K562 (cell line): ENCODE data around the gene UBR4. TPM values are rescaled to one million over a fixed set of nuclear protein-coding genes. Genes with fewer than 3 reads are reported as not detected.

Experiments used
- BHLHE40 ChIP-seq: IDR thresholded peaks from 2 replicates; pipeline ENCODE4 v1.6.1; 2011; ENCODE audit warnings: low read length, improper control_type of control experiment
- BRF2 ChIP-seq: IDR thresholded peaks from 3 replicates; pipeline ENCODE4 v1.6.1; 2011; ENCODE audit warnings: borderline replicate concordance, mild to moderate bottlenecking; ENCODE audit not compliant: insufficient read length, insufficient read depth
- CREB3 ChIP-seq: fragments of 450-650 bp; conservative IDR thresholded peaks from 2 replicates; pipeline ENCODE4 v1.6.1; 2016; ENCODE audit warnings: missing genetic modification characterization, low read depth, mild to moderate bottlenecking, missing compliant biosample characterization, moderate library complexity
- EGR1 ChIP-seq: fragments of 450-650 bp; conservative IDR thresholded peaks from 2 replicates; pipeline ENCODE4 v1.6.1; 2017; ENCODE audit warnings: mild to moderate bottlenecking
- FUS ChIP-seq: fragments of 200-400 bp; formaldehyde crosslinking; optimal IDR thresholded peaks from 2 replicates; pipeline ENCODE3; 2017; ENCODE audit warnings: low read depth, low read length
- NRF1 ChIP-seq, 2 experiments: fragments of 450-650 bp; IDR thresholded peaks in 1 of 2; conservative IDR thresholded peaks in 1 of 2; 2 replicates each; pipeline ENCODE4 v1.6.1; 2014; ENCODE audit warnings: mild to moderate bottlenecking in 2 of 2
- RB1 ChIP-seq: fragments of 450-650 bp; IDR thresholded peaks from 2 replicates; pipeline ENCODE4 v1.6.1; 2017; ENCODE audit warnings: low read depth, mild to moderate bottlenecking
- SRSF7 ChIP-seq: fragments of 200-400 bp; formaldehyde crosslinking; optimal IDR thresholded peaks from 2 replicates; pipeline ENCODE3; 2017; ENCODE audit warnings: mild to moderate bottlenecking, low read depth, low read length
- ZNF124 ChIP-seq: sonication (generic); formaldehyde crosslinking; IDR thresholded peaks from 2 replicates; pipeline ENCODE4 v1.8.1; 2022; ENCODE audit warnings: missing genetic modification reagents
- ZNF184 ChIP-seq: sonication (generic); formaldehyde crosslinking; IDR thresholded peaks from 2 replicates; pipeline ENCODE4 v1.5.0; 2020; ENCODE audit warnings: missing genetic modification reagents
- ZNF431 ChIP-seq: sonication (generic); formaldehyde crosslinking; IDR thresholded peaks from 2 replicates; pipeline ENCODE4 v1.8.0; 2022; ENCODE audit warnings: mild to moderate bottlenecking, missing genetic modification reagents
- ZNF785 ChIP-seq: fragments of 250-450 bp; sonication (Bioruptor Pico); IDR thresholded peaks from 2 replicates; pipeline ENCODE4 v1.4.0; 2020; ENCODE audit warnings: mild to moderate bottlenecking
- polyA plus RNA-seq, 8 experiments: library from polyadenylated mRNA; depleted of rRNA in 4 of 8; stranded (reverse) in 5 of 8; unstranded in 3 of 8; fragments of >200 nt; fragmentation: Nextera tagmentation in 2 of 8; fragmentation: Illumina TruSeq in 1 of 8; extraction: Ambion mirVana in 2 of 8; extraction: Trizol in 1 of 8; gene quantifications; 2 replicates each; pipeline versions ENCODE4 v1.2.1 to v1.2.3, GENCODE V29; 2011 to 2014; ENCODE audit warnings: inconsistent platforms in 1 of 8, missing spikeins in 1 of 8
- total RNA-seq, 7 experiments: library from RNA; depleted of rRNA in 6 of 7; stranded (reverse); fragments of >200 nt in 6 of 7; fragmentation: Illumina TruSeq in 2 of 7; extraction: Trizol in 2 of 7; gene quantifications; 2 replicates each; pipeline versions ENCODE4 v1.2.1 to v1.2.3, GENCODE V29; 2011 to 2021; ENCODE audit warnings: low replicate concordance in 1 of 7
- TF ChIP-seq, protein P1 (sequence below): fragments of 200-400 bp; formaldehyde crosslinking; IDR thresholded peaks from 2 replicates; pipeline ENCODE4 v1.6.1; 2017; ENCODE audit warnings: mild to moderate bottlenecking, low read depth, low read length, moderate library complexity
- TF ChIP-seq, protein P2 (sequence below): sonication (generic); formaldehyde crosslinking; IDR thresholded peaks from 2 replicates; pipeline ENCODE4 v1.8.1; 2023; ENCODE audit warnings: mild to moderate bottlenecking, missing genetic modification reagents
- TF ChIP-seq, protein P3 (sequence below): fragments of 150-350 bp; conservative IDR thresholded peaks from 2 replicates; pipeline ENCODE4 v1.6.1; 2014; ENCODE audit warnings: low read length

UBR4 gene
- total and polyA plus RNA-seq, 9 of the 15 experiments (the other 6 are each of a cell fraction or from before 2014, with no cell fraction given) = 55.4 to 277 (median 123) TPM

- TF ChIP-seq ZNF785 (CRISPR knock-in tag) = no peak
- no peak for TF ChIP-seq ZNF124 (CRISPR knock-in tag)
- TF ChIP-seq SRSF7 = no peak
- TF ChIP-seq, protein P1, sequence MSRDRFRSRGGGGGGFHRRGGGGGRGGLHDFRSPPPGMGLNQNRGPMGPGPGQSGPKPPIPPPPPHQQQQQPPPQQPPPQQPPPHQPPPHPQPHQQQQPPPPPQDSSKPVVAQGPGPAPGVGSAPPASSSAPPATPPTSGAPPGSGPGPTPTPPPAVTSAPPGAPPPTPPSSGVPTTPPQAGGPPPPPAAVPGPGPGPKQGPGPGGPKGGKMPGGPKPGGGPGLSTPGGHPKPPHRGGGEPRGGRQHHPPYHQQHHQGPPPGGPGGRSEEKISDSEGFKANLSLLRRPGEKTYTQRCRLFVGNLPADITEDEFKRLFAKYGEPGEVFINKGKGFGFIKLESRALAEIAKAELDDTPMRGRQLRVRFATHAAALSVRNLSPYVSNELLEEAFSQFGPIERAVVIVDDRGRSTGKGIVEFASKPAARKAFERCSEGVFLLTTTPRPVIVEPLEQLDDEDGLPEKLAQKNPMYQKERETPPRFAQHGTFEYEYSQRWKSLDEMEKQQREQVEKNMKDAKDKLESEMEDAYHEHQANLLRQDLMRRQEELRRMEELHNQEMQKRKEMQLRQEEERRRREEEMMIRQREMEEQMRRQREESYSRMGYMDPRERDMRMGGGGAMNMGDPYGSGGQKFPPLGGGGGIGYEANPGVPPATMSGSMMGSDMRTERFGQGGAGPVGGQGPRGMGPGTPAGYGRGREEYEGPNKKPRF = no peak
- TF ChIP-seq BRF2 = no peak
- peak; percentile 95 to 96 for TF ChIP-seq NRF1 (conservative IDR thresholded peaks at IDR 0.05 in 1 of 2, IDR thresholded peaks at IDR 0.05 in 1 of 2)
- peak; percentile 82; the same call in 1 of the 2 replicates for TF ChIP-seq ZNF431 (CRISPR knock-in tag)
- TF ChIP-seq FUS = peak; percentile 86
- TF ChIP-seq, protein P2, sequence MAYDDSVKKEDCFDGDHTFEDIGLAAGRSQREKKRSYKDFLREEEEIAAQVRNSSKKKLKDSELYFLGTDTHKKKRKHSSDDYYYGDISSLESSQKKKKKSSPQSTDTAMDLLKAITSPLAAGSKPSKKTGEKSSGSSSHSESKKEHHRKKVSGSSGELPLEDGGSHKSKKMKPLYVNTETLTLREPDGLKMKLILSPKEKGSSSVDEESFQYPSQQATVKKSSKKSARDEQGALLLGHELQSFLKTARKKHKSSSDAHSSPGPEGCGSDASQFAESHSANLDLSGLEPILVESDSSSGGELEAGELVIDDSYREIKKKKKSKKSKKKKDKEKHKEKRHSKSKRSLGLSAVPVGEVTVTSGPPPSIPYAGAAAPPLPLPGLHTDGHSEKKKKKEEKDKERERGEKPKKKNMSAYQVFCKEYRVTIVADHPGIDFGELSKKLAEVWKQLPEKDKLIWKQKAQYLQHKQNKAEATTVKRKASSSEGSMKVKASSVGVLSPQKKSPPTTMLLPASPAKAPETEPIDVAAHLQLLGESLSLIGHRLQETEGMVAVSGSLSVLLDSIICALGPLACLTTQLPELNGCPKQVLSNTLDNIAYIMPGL (CRISPR knock-in tag) = peak; percentile 83; the same call in 1 of the 2 replicates
- TF ChIP-seq, protein P3, sequence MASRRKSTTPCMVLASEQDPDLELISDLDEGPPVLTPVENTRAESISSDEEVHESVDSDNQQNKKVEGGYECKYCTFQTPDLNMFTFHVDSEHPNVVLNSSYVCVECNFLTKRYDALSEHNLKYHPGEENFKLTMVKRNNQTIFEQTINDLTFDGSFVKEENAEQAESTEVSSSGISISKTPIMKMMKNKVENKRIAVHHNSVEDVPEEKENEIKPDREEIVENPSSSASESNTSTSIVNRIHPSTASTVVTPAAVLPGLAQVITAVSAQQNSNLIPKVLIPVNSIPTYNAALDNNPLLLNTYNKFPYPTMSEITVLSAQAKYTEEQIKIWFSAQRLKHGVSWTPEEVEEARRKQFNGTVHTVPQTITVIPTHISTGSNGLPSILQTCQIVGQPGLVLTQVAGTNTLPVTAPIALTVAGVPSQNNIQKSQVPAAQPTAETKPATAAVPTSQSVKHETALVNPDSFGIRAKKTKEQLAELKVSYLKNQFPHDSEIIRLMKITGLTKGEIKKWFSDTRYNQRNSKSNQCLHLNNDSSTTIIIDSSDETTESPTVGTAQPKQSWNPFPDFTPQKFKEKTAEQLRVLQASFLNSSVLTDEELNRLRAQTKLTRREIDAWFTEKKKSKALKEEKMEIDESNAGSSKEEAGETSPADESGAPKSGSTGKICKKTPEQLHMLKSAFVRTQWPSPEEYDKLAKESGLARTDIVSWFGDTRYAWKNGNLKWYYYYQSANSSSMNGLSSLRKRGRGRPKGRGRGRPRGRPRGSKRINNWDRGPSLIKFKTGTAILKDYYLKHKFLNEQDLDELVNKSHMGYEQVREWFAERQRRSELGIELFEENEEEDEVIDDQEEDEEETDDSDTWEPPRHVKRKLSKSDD = peak; percentile 45; the same call in 1 of the 2 replicates
- TF ChIP-seq BHLHE40 = 0 out of 2 replicates have a peak, but pooled peaks have one; percentile 28
- peak; percentile 74 for TF ChIP-seq EGR1
- no peak for TF ChIP-seq CREB3 (tag)
- no peak for TF ChIP-seq ZNF184 (CRISPR knock-in tag)
- TF ChIP-seq RB1 = peak; percentile 94
These were observed at the start of gene UBR4 (continued) for GRCh38 chr1:19209990-19210771.
